Muscle of back (tissue), 13 donors: ENCODE results near the gene DNM2. TPM values are rescaled to one million over a fixed set of nuclear protein-coding genes. Genes with fewer than 3 reads are reported as not detected.
A peak's percentile ranks its signal among the peaks of the same experiment; 100 is the strongest.
"Not testable (repeated sequence)": the region's sequence is repeated elsewhere in the genome, so short reads cannot be mapped to it uniquely, and the experiment has no call there.

Source experiments
- DNase-seq, 3 donors: peaks; one replicate each; pipeline versions ENCODE4 v3.0.0 to v3.0.0-alpha.2; 2013
- long read RNA-seq, 9 donors: transcript quantifications; one replicate each; lab custom pipeline, GENCODE V29; 2026
- polyA plus RNA-seq, 10 donors: library from polyadenylated mRNA; unstranded; fragments of 120-200 nt; gene quantifications; one replicate each; pipeline ENCODE4 v1.2.1, GENCODE V29; 2013; ENCODE audit not compliant: insufficient read length in 10 of 10

DNM2 gene
- 10 to 100 TPM; 60.7 to 83.2 (median 72.5) TPM for polyA plus RNA-seq
- long read RNA-seq, donor 1, partial matches to known transcripts, result 6 of 11 reads
- long read RNA-seq, donor 1, other reads (novel, unspliced or antisense), result 0 of 11 reads
- long read RNA-seq, donor 2, full-length matches to known transcripts, result 3 of 3 reads
- long read RNA-seq, donor 2, partial matches to known transcripts, result 0 of 3 reads
- long read RNA-seq, donor 2, other reads (novel, unspliced or antisense), result 0 of 3 reads
- long read RNA-seq, donor 3, partial matches to known transcripts, result 0 of 1 reads
- long read RNA-seq, donor 3, other reads (novel, unspliced or antisense), result 0 of 1 reads
- long read RNA-seq, donor 4, partial matches to known transcripts, result 14 of 19 reads
- long read RNA-seq, donor 4, other reads (novel, unspliced or antisense), result 0 of 19 reads
- long read RNA-seq, donor 5, full-length matches to known transcripts, result 4 of 21 reads
- long read RNA-seq, donor 5, partial matches to known transcripts, result 17 of 21 reads
- long read RNA-seq, donor 5, other reads (novel, unspliced or antisense), result 0 of 21 reads
- long read RNA-seq, donor 6, full-length matches to known transcripts, result 5 of 39 reads
- long read RNA-seq, donor 6, partial matches to known transcripts, result 5 of 39 reads
- long read RNA-seq, donor 6, other reads (novel, unspliced or antisense), result 29 of 39 reads
- long read RNA-seq, donor 7, full-length matches to known transcripts, result 5 of 35 reads
- long read RNA-seq, donor 7, partial matches to known transcripts, result 30 of 35 reads
- long read RNA-seq, donor 7, other reads (novel, unspliced or antisense), result 0 of 35 reads
- long read RNA-seq, donor 8, partial matches to known transcripts, result 0 of 13 reads
- long read RNA-seq, donor 8, other reads (novel, unspliced or antisense), result 11 of 13 reads
- long read RNA-seq, donor 9, partial matches to known transcripts, result 5 of 6 reads
- long read RNA-seq, donor 9, other reads (novel, unspliced or antisense), result 0 of 6 reads

GRCh38 chr19:10717356-10718204 lies at the start of gene DNM2:
Gene DNM2 (plus strand): TSS chr19:10718079. CDS start chr19:10718243, 164 bp downstream.
- peak; percentile 100 for DNase-seq

GRCh38 chr19:10669246-10669645 lies 48.6 kb upstream of the DNM2 start:
- no peak for DNase-seq

GRCh38 chr19:10670182-10670581 lies 47.7 kb upstream of the DNM2 start:
- peak in 2 of 3 donors; percentile 28 to 35 for DNase-seq

- no peak for DNase-seq
These were observed 46.7 kb upstream of the DNM2 start for GRCh38 chr19:10670876-10671804.

- DNase-seq, result not testable (repeated sequence)
These were observed 46.0 kb upstream of the DNM2 start for GRCh38 chr19:10671922-10672321.

GRCh38 chr19:10675214-10675613 lies 42.7 kb upstream of the DNM2 start:
- DNase-seq, result not testable (repeated sequence)

- no peak for DNase-seq
These were observed 40.1 kb upstream of the DNM2 start for GRCh38 chr19:10677751-10678150.

GRCh38 chr19:10678813-10679212 lies 39.1 kb upstream of the DNM2 start:
- DNase-seq, result no peak

- no peak for DNase-seq
These were observed 38.1 kb upstream of the DNM2 start for GRCh38 chr19:10679743-10680142.

GRCh38 chr19:10680545-10681135 lies 37.2 kb upstream of the DNM2 start:
- DNase-seq, result no peak

GRCh38 chr19:10681658-10682057 lies 36.2 kb upstream of the DNM2 start:
- no peak for DNase-seq

GRCh38 chr19:10682397-10683063 lies 35.3 kb upstream of the DNM2 start:
- DNase-seq, result no peak

- DNase-seq, result no peak
These were observed 34.8 kb upstream of the DNM2 start for GRCh38 chr19:10683064-10683426.

GRCh38 chr19:10683582-10683981 lies 34.3 kb upstream of the DNM2 start:
- no peak for DNase-seq

GRCh38 chr19:10685210-10685609 lies 32.7 kb upstream of the DNM2 start:
- no peak for DNase-seq

GRCh38 chr19:10686193-10686592 lies 31.7 kb upstream of the DNM2 start:
- DNase-seq, result no peak

GRCh38 chr19:10686661-10687517 lies 31.0 kb upstream of the DNM2 start:
- no peak for DNase-seq

- no peak for DNase-seq
These were observed 30.2 kb upstream of the DNM2 start for GRCh38 chr19:10687518-10688288.
